GM23338 (cell line): Measurements from ENCODE around the gene TPM1. TPM values are rescaled to one million over a fixed set of nuclear protein-coding genes. Genes with fewer than 3 reads are reported as not detected.

Source experiments
- ATAC-seq: fragments of 200-7000 bp; cut with Tn5 transposase; 3 replicates; pipeline ENCODE4 v1.9.1; 2020
- DNase-seq: peaks from one replicate; pipeline ENCODE4 v3.0.0-alpha.2; 2015; ENCODE audit warnings: low spot score
- H2AFZ ChIP-seq: fragments of 200-600 bp; sonication (generic); 2 replicates; pipeline ENCODE4 v1.8.0; 2016; ENCODE audit warnings: antibody characterized with exemption, mild to moderate bottlenecking, moderate library complexity
- H3F3A ChIP-seq: fragments of 200-600 bp; sonication (generic); replicated peaks from 2 replicates; pipeline ENCODE4 v1.8.0; 2017; ENCODE audit warnings: antibody characterized with exemption, mixed run types, low read depth
- H3K27ac ChIP-seq: fragments of 200-600 bp; sonication (generic); 2 replicates; pipeline ENCODE4 v1.6.1; 2016; ENCODE audit warnings: low read depth
- H3K27me3 ChIP-seq: fragments of 200-600 bp; sonication (generic); 2 replicates; pipeline ENCODE4 v1.8.0; 2016; ENCODE audit warnings: mild to moderate bottlenecking, mixed run types, moderate library complexity; ENCODE audit not compliant: insufficient read depth
- H3K36me3 ChIP-seq: fragments of 200-600 bp; sonication (generic); 2 replicates; pipeline ENCODE4 v1.8.0; 2016; ENCODE audit warnings: mild to moderate bottlenecking; ENCODE audit not compliant: insufficient read depth
- H3K4me1 ChIP-seq: fragments of 200-600 bp; sonication (generic); 2 replicates; pipeline ENCODE4 v1.8.0; 2016; ENCODE audit warnings: mild to moderate bottlenecking, moderate library complexity; ENCODE audit not compliant: insufficient read depth
- H3K4me2 ChIP-seq: fragments of 200-600 bp; sonication (generic); 2 replicates; pipeline ENCODE4 v1.7.1; 2017; ENCODE audit warnings: mixed run types
- H3K4me3 ChIP-seq: fragments of 200-600 bp; sonication (generic); 2 replicates; pipeline ENCODE4 v1.6.1; 2016; ENCODE audit warnings: mixed run types
- H3K79me2 ChIP-seq: fragments of 200-600 bp; sonication (generic); replicated peaks from 2 replicates; pipeline ENCODE4 v1.8.0; 2017; ENCODE audit warnings: mild to moderate bottlenecking; ENCODE audit not compliant: insufficient read depth
- H3K9me2 ChIP-seq: fragments of 200-600 bp; sonication (generic); 2 replicates; pipeline ENCODE4 v1.8.0; 2017; ENCODE audit not compliant: insufficient read depth
- H4K20me1 ChIP-seq: fragments of 200-600 bp; sonication (generic); replicated peaks from 2 replicates; pipeline ENCODE4 v1.8.0; 2017; ENCODE audit warnings: mild to moderate bottlenecking; ENCODE audit not compliant: insufficient read depth
- H3K27ac Mint-ChIP-seq: 2 replicates; pipeline ENCODE4 v1.8.0; 2020; ENCODE audit warnings: inconsistent platforms, mild to moderate bottlenecking, moderate library complexity, mixed read lengths
- H3K27me3 Mint-ChIP-seq: 3 replicates; pipeline ENCODE4 v1.8.0; 2022; ENCODE audit warnings: low read depth, mild to moderate bottlenecking, moderate library complexity, mixed read lengths, inconsistent platforms; ENCODE audit not compliant: insufficient read depth, poor library complexity
- H3K36me3 Mint-ChIP-seq: 3 replicates; pipeline ENCODE4 v1.8.0; 2021; ENCODE audit warnings: low read depth, mild to moderate bottlenecking, inconsistent platforms, moderate library complexity, mixed read lengths
- H3K4me1 Mint-ChIP-seq: 3 replicates; pipeline ENCODE4 v1.8.0; 2020; ENCODE audit warnings: mild to moderate bottlenecking, inconsistent platforms, mixed read lengths
- H3K4me3 Mint-ChIP-seq: 3 replicates; pipeline ENCODE4 v1.8.0; 2021; ENCODE audit warnings: moderate library complexity, mild to moderate bottlenecking, inconsistent platforms, mixed read lengths
- H3K9me3 Mint-ChIP-seq: 3 replicates; pipeline ENCODE4 v1.8.0; 2020; ENCODE audit warnings: moderate library complexity, mild to moderate bottlenecking, inconsistent platforms, mixed read lengths
- CREB1 ChIP-seq: fragments of 250-450 bp; sonication (Bioruptor Pico); IDR thresholded peaks from 2 replicates; pipeline ENCODE4 v1.5.0; 2020; ENCODE audit warnings: low read depth, mild to moderate bottlenecking, moderate library complexity
- CTCF ChIP-seq, 2 experiments: fragments of 200-600 bp in 1 of 2; sonication (generic) in 1 of 2; conservative IDR thresholded peaks; 2 replicates each; pipeline versions ENCODE4 v1.5.1 to v1.6.1; 2016 to 2017; ENCODE audit warnings: antibody characterized with exemption in 2 of 2, low read depth in 2 of 2, mild to moderate bottlenecking in 2 of 2, moderate library complexity in 1 of 2
- ETS1 ChIP-seq: IDR thresholded peaks from 2 replicates; pipeline ENCODE4 v1.6.1; 2016; ENCODE audit warnings: antibody characterized with exemption
- EZH2 ChIP-seq: fragments of 200-600 bp; sonication (generic); IDR thresholded peaks from one replicate; pipeline ENCODE4 v1.8.0; 2017; ENCODE audit warnings: antibody characterized with exemption, mild to moderate bottlenecking, low read depth; ENCODE audit not compliant: unreplicated experiment
- NANOG ChIP-seq: IDR thresholded peaks from 2 replicates; pipeline ENCODE4 v1.6.1; 2016; ENCODE audit warnings: antibody characterized with exemption, borderline replicate concordance
- STAT1 ChIP-seq: IDR thresholded peaks from one replicate; pipeline ENCODE4 v1.6.1; 2016; ENCODE audit warnings: antibody characterized with exemption; ENCODE audit not compliant: unreplicated experiment
- ZNF114 ChIP-seq: fragments of 250-450 bp; sonication (Bioruptor Pico); IDR thresholded peaks from 2 replicates; pipeline ENCODE4 v1.5.0; 2020; ENCODE audit warnings: mild to moderate bottlenecking, moderate library complexity
- ZNF331 ChIP-seq: fragments of 250-450 bp; sonication (Bioruptor Pico); IDR thresholded peaks from 2 replicates; pipeline ENCODE4 v1.5.0; 2020; ENCODE audit warnings: low read depth, mild to moderate bottlenecking, moderate library complexity
- ZNF462 ChIP-seq: fragments of 250-450 bp; sonication (Bioruptor Pico); IDR thresholded peaks from 2 replicates; pipeline ENCODE4 v1.5.0; 2020; ENCODE audit warnings: mild to moderate bottlenecking, moderate library complexity
- polyA plus RNA-seq: library from polyadenylated mRNA; unstranded; fragments of >200 nt; fragmentation: Nextera tagmentation; extraction: Ambion mirVana; gene quantifications from 2 replicates; pipeline ENCODE4 v1.2.1, GENCODE V29; 2016
- total RNA-seq: library from RNA; depleted of rRNA; stranded (reverse); fragments of >200 nt; shearing (Covaris generic); gene quantifications from 2 replicates; pipeline ENCODE4 v1.2.3, GENCODE V29; 2014

Gene TPM1
- total and polyA plus RNA-seq, 2 experiments from 2014 or later = 449 to 913 TPM

GRCh38 chr15:63090472-63090871 lies 47.9 kb downstream of the TPM1 start:
- H3K4me1 ChIP-seq = peaks cover 43% of the 10 kb centered on the region
- peaks cover 35% of the 10 kb centered on the region for H3K4me1 Mint-ChIP-seq
- H3K27ac ChIP-seq = no peak overlapping the region
- H3K4me2 ChIP-seq = no peak overlapping the region; the same call in 1 of the 2 replicates
- peaks cover 9% of the 10 kb centered on the region; the same call in 1 of the 2 replicates for H3F3A ChIP-seq
- TF ChIP-seq ZNF331 = no peak
- no peak for TF ChIP-seq CTCF (conservative IDR thresholded peaks at IDR 0.05; ENCODE audit: low read depth in 2 of 2)
- no peak overlapping the region for H2AFZ ChIP-seq
- H3K79me2 ChIP-seq = no peaks in the 10 kb centered on the region
- ATAC-seq (no peak), DNase-seq (no peak)
- H3K4me3 ChIP-seq = no peak overlapping the region
- H3K36me3 Mint-ChIP-seq = no peaks in the 10 kb centered on the region
- no peak overlapping the region for H3K27ac Mint-ChIP-seq
- H4K20me1 ChIP-seq = no peaks in the 10 kb centered on the region
- H3K27me3 Mint-ChIP-seq = peaks cover 2% of the 10 kb centered on the region
- H3K36me3 ChIP-seq = no peaks in the 10 kb centered on the region
- no peak overlapping the region for H3K4me3 Mint-ChIP-seq
- H3K9me3 Mint-ChIP-seq = no peaks in the 10 kb centered on the region
- H3K27me3 ChIP-seq = no peaks in the 10 kb centered on the region
- no peaks in the 10 kb centered on the region for H3K9me2 ChIP-seq

GRCh38 chr15:63090887-63091286 lies 48.3 kb downstream of the TPM1 start:
- ATAC-seq (no peak), DNase-seq (no peak)
- H3K36me3 Mint-ChIP-seq = no peaks in the 10 kb centered on the region
- H3K27me3 Mint-ChIP-seq = peaks cover 2% of the 10 kb centered on the region
- Histone ChIP-seq H2AFZ (no peak overlapping the region; the same call in 1 of the 2 replicates), H3K27me3 (no peaks in the 10 kb centered on the region), H4K20me1 (no peaks in the 10 kb centered on the region), H3K27ac (no peak overlapping the region), H3F3A (peaks cover 9% of the 10 kb centered on the region; the same call in 1 of the 2 replicates), H3K4me1 (peaks cover 41% of the 10 kb centered on the region), H3K4me2 (no peak overlapping the region), H3K9me2 (no peaks in the 10 kb centered on the region), H3K79me2 (no peaks in the 10 kb centered on the region), H3K4me3 (no peak overlapping the region), H3K36me3 (no peaks in the 10 kb centered on the region)
- no peaks in the 10 kb centered on the region for H3K9me3 Mint-ChIP-seq
- no peak overlapping the region for H3K27ac Mint-ChIP-seq
- H3K4me1 Mint-ChIP-seq = peaks cover 35% of the 10 kb centered on the region
- no peak overlapping the region for H3K4me3 Mint-ChIP-seq
- no peak for TF ChIP-seq ZNF114 (CRISPR knock-in tag)
- no peak for TF ChIP-seq ZNF331
- no peak for TF ChIP-seq NANOG
- TF ChIP-seq ZNF462 (CRISPR knock-in tag) = no peak
- TF ChIP-seq EZH2 = no peak
- TF ChIP-seq STAT1 = no peak
- TF ChIP-seq CTCF (conservative IDR thresholded peaks at IDR 0.05; ENCODE audit: low read depth in 2 of 2) = no peak
- TF ChIP-seq ETS1 = no peak
- TF ChIP-seq CREB1 (CRISPR knock-in tag) = no peak
